ENCODE data around the gene STXBP6. TPM values are rescaled to one million over a fixed set of nuclear protein-coding genes. Genes with fewer than 3 reads are reported as not detected.

Gene STXBP6
- total and polyA plus RNA-seq, 12 donors: 0.06 to 3.7 (median 0.68) TPM

GRCh38 chr14:25046301-25046943 is 3.5 kb downstream of the STXBP6 start:
- intact Hi-C loops (cut with DNase I): no loop called here
- no peaks in the 10 kb centered on the region for H3K9me3 ChIP-seq (replicated peaks in 1 of 3)
- H3K4me1 ChIP-seq (replicated peaks in 1 of 2): peaks cover 8 to 11% of the 10 kb centered on the region in 2 donors
- H3K36me3 ChIP-seq (replicated peaks in 1 of 2): no peaks in the 10 kb centered on the region
- H3K27me3 ChIP-seq: peaks cover 20% of the 10 kb centered on the region
- TF ChIP-seq CTCF (IDR thresholded peaks at IDR 0.05) (no peak), POLR2A (IDR thresholded peaks at IDR 0.05) (no peak)
- H3K4me3 ChIP-seq: no peak overlapping the region
- 76 to 83% (median 79%) methylated on average over 2 of the region's 2 CpGs for WGBS, 4 donors
- DNase-seq: no peak
- no peak overlapping the region for H3K27ac ChIP-seq

GRCh38 chr14:25044106-25044698 is 5.7 kb downstream of the STXBP6 start:
- H3K36me3 ChIP-seq (replicated peaks in 1 of 2): no peaks in the 10 kb centered on the region
- peaks cover 1% of the 10 kb centered on the region for H3K27me3 ChIP-seq
- DNase-seq: no peak
- no peaks in the 10 kb centered on the region for H3K9me3 ChIP-seq (replicated peaks in 1 of 3)
- H3K4me3 ChIP-seq: no peak overlapping the region
- 70 to 73% (median 72%) methylated on average over 7 of the region's 7 CpGs for WGBS, 4 donors
- TF ChIP-seq CTCF (IDR thresholded peaks at IDR 0.05): no peak
- intact Hi-C loops (cut with DNase I): no loop called here
- H3K4me1 ChIP-seq (replicated peaks in 1 of 2): peaks cover 2% of the 10 kb centered on the region in 2 donors
- H3K27ac ChIP-seq: no peak overlapping the region

GRCh38 chr14:25042362-25043299 is 7.3 kb downstream of the STXBP6 start:
- H3K4me1 ChIP-seq (replicated peaks in 1 of 2): no peaks in the 10 kb centered on the region

More at GRCh38 chr14:25042362-25043299, 7.3 kb downstream of the STXBP6 start:
- WGBS, 4 donors: 73 to 78% (median 76%) methylated on average over 14 of the region's 14 CpGs
- H3K27me3 ChIP-seq: no peaks in the 10 kb centered on the region
- H3K36me3 ChIP-seq (replicated peaks in 1 of 2): no peaks in the 10 kb centered on the region
- no peak overlapping the region for H3K4me3 ChIP-seq
- H3K27ac ChIP-seq: no peak overlapping the region
- no peaks in the 10 kb centered on the region for H3K9me3 ChIP-seq (replicated peaks in 1 of 3)
- peak in 6 of 7 donors; percentile 25 to 56 (median 36) for DNase-seq
- TF ChIP-seq POLR2A (IDR thresholded peaks at IDR 0.05): no peak
- TF ChIP-seq CTCF (IDR thresholded peaks at IDR 0.05): peak in 5 of 6 experiments; percentile 25 to 62 (median 43)
- intact Hi-C loops (cut with DNase I): no loop called here
